Thoracic aorta (tissue), 2 donors: ENCODE results near the gene SORBS2. TPM values are rescaled to one million over a fixed set of nuclear protein-coding genes. Genes with fewer than 3 reads are reported as not detected.
A peak's percentile ranks its signal among the peaks of the same experiment; 100 is the strongest.

Experiments
- ATAC-seq: fragments of 150-250 bp; one replicate; pipeline ENCODE4 v1.8.0; 2017; ENCODE audit warnings: low read depth; ENCODE audit not compliant: insufficient number of reproducible peaks, low FRiP score
- DNase-seq: peaks from one replicate; pipeline ENCODE4 v3.0.0-alpha.2; 2020; ENCODE audit warnings: low spot score
- H3K27ac ChIP-seq, 2 donors: fragments of 200-600 bp; sonication (generic); 1 replicate in 1 of 2; 2 replicates in 1 of 2; pipeline ENCODE4 v1.5.1; 2016; ENCODE audit warnings: mild to moderate bottlenecking in 2 of 2, moderate library complexity in 2 of 2
- H3K27me3 ChIP-seq: fragments of 200-600 bp; sonication (generic); replicated peaks from 2 replicates; pipeline ENCODE4 v1.6.0; 2016; ENCODE audit warnings: mild to moderate bottlenecking; ENCODE audit not compliant: insufficient read depth
- H3K36me3 ChIP-seq: fragments of 200-600 bp; sonication (generic); one replicate; pipeline ENCODE4 v1.5.1; 2016
- H3K4me1 ChIP-seq, 2 donors: fragments of 200-600 bp; sonication (generic); 1 replicate in 1 of 2; 2 replicates in 1 of 2; pipeline versions ENCODE4 v1.5.1 to v1.6.0; 2016; ENCODE audit warnings: low read depth in 2 of 2, mild to moderate bottlenecking in 1 of 2; ENCODE audit not compliant: control insufficient read depth in 1 of 2
- H3K4me3 ChIP-seq: fragments of 200-600 bp; sonication (generic); 2 replicates; pipeline ENCODE4 v1.5.1; 2016; ENCODE audit warnings: mild to moderate bottlenecking
- H3K9me3 ChIP-seq: fragments of 200-600 bp; sonication (generic); 2 replicates; pipeline ENCODE4 v1.5.1; 2016
- total RNA-seq, 2 donors: library from RNA; depleted of rRNA; stranded (reverse); fragments of >200 nt; gene quantifications; one replicate each; pipeline versions ENCODE4 v1.1.0 to v1.2.3, GENCODE V29; 2016
- TF ChIP-seq, protein P1 (sequence below): fragments of 200-600 bp; sonication (generic); IDR thresholded peaks from one replicate; pipeline ENCODE4 v1.5.1; 2019; ENCODE audit warnings: antibody characterized with exemption

The SORBS2 gene
- total RNA-seq, 2 donors from 2014 or later: 268 to 443 TPM

DNA sequence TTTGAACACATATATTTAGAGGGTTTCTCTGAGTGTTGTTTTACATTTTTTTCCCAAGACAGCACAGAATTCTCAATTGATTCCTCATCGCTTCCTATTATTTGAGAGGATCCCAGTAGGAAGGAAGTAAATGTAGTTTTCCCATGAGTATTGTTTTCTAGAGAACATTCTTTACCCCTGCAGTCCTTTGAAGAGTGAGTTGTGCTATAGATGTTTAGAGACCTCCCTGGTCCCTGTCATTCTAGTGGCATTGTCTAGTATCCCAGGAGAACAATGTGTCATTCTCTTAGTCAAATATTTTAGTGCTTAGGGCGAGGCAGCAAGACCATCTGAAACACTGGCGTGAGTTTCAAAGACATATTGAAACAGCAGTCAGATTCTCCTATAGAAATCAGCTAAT lies 32.5 kb downstream of the SORBS2 start:
- H3K9me3 ChIP-seq: no peaks in the 10 kb centered on the region
- no peak overlapping the region for H3K4me3 ChIP-seq
- peaks cover 3 to 13% of the 10 kb centered on the region in 2 donors for H3K4me1 ChIP-seq
- TF ChIP-seq, protein P1, sequence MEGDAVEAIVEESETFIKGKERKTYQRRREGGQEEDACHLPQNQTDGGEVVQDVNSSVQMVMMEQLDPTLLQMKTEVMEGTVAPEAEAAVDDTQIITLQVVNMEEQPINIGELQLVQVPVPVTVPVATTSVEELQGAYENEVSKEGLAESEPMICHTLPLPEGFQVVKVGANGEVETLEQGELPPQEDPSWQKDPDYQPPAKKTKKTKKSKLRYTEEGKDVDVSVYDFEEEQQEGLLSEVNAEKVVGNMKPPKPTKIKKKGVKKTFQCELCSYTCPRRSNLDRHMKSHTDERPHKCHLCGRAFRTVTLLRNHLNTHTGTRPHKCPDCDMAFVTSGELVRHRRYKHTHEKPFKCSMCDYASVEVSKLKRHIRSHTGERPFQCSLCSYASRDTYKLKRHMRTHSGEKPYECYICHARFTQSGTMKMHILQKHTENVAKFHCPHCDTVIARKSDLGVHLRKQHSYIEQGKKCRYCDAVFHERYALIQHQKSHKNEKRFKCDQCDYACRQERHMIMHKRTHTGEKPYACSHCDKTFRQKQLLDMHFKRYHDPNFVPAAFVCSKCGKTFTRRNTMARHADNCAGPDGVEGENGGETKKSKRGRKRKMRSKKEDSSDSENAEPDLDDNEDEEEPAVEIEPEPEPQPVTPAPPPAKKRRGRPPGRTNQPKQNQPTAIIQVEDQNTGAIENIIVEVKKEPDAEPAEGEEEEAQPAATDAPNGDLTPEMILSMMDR: no peak
- no peaks in the 10 kb centered on the region for H3K36me3 ChIP-seq
- no peaks in the 10 kb centered on the region for H3K27me3 ChIP-seq
- ATAC-seq: no peak
- no peak for DNase-seq
- H3K27ac ChIP-seq: no peak overlapping the region

DNA sequence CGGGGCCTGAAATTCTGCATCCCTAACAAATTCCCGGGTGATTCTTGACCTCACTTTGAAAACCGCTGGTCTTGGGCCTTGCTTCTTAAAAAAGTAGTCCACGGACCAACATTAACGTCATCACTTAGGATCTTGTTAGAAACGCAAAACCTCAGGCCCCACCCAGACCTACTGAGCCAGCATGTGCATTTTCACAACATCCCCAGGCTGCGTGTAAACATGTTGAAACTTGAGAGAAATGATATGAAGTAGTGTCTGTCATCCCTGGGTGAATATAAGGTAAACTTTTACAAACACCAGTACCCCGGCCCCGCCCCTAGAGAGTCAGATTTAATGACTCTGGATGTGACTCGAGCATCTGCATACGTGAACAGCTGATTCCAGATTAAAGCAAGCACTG lies 33.7 kb downstream of the SORBS2 start:
- Histone ChIP-seq H3K27me3 (no peaks in the 10 kb centered on the region), H3K36me3 (no peaks in the 10 kb centered on the region), H3K27ac (no peak overlapping the region), H3K4me1 (peaks cover 3 to 22% of the 10 kb centered on the region in 2 donors), H3K9me3 (no peaks in the 10 kb centered on the region), H3K4me3 (no peak overlapping the region)
- ATAC-seq (no peak), DNase-seq (no peak)
- TF ChIP-seq, protein P1: no peak

DNA sequence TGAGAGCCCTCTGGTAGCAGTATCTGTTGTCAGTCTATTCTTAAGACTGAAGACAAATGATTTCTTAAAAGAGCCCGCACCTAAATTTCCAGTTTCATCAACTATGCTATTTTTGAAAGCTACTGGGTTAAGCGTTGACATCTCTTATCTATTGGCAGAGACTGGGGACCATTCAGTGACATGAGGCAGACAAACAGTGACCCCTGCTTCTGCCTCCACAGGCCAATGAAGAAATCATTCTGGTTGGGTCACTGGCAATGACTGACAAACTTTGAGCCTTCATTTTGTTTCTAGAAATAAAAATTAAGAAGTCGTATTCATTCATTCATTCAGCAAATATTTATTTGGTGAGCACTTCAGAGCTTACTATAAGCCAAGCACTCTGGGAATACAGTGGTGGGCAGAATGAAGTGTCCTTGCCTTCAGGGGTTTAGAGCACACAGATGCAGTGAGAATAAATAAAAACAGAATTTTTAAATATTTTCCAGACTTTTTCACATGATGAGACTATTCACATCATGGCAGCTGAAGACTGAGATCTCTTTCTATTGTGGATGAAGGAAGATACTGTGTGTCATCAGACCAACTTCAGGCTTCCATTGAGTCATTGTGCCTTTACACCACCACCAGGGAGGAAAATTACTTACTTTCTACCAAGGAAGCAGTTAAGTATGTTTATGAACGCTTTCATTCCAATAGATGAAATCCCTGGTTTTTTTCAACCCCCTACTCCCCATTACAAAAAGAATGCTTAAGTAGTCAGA lies 36.0 kb downstream of the SORBS2 start:
- TF ChIP-seq, protein P1: no peak
- Histone ChIP-seq H3K9me3 (no peaks in the 10 kb centered on the region), H3K4me1 (peaks cover 8 to 44% of the 10 kb centered on the region in 2 donors), H3K4me3 (peak overlapping the region; percentile 72), H3K36me3 (no peaks in the 10 kb centered on the region), H3K27ac (peak overlapping the region; percentile 71 to 74), H3K27me3 (no peaks in the 10 kb centered on the region)
- ATAC-seq (no peak), DNase-seq (no peak)

DNA sequence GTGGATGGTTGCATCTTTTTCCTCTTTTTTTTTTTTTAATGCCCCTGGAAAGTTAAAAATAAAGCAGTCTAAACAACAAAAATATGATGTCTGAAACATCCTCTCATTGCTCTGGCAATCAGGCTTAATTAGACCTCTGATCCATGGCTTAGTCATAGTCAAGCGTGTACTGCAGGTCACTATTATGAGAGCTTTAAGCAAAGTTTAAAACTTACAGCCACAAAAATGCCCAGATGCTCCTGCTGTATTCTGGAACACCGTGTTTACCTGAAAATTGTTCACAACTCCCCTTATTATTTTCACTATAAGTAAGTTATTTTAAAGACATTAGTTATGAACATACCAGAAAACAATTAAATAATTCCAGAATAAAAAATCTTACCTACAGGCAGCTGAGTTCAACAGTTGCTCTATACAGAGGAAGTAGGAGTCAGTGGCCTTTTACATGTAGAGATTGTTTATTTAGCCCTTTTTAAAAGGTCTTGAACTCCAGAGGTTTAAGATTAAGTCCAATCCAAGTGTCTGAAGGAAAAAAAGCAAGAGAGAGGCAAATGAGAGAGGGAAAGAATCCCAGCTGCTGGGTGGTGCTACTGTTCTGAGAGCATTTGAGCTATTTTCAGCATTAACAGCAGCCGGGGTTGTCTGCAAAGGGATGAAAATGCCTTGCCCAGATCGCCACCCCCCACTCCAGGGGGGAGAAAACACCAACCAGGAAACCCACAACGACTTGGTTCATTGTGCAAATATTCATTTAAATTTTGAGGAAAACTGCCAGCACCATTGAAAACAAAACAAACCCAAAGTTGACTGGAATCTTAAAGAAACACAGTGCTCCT lies 36.9 kb downstream of the SORBS2 start:
- TF ChIP-seq, protein P1: no peak
- H3K4me1 ChIP-seq: peaks cover 8 to 44% of the 10 kb centered on the region in 2 donors
- ATAC-seq (peak; percentile 65), DNase-seq (peak; percentile 8)
- H3K27ac ChIP-seq: peak overlapping the region; percentile 71 to 74
- H3K9me3 ChIP-seq: no peaks in the 10 kb centered on the region
- peak overlapping the region; percentile 72 for H3K4me3 ChIP-seq
- no peaks in the 10 kb centered on the region for H3K36me3 ChIP-seq
- no peaks in the 10 kb centered on the region for H3K27me3 ChIP-seq

DNA sequence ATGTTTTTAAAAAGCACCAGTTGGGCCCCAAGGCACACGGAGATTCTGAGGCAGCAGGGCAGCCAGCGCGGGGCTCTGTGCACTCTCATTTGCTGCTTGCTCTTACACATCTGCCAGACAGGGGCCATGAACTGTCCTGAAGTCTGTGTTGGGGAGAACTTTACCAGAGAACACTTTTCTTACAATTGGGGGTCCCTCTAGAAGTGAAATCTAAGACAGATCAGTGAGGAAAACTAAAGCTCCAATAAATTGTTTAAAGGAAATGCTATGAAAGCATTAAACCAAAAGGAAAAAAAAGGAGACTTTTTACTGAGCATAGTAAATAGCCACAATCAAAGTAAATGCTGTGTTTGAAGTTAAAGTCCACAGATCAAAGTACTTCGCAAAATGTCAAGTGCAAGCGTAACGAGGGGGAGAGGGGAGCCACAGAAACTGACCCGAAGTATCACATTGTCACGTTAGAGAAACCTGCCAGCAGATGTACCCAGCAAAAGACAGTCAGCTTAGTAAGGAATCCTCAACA lies 37.8 kb downstream of the SORBS2 start:
- Histone ChIP-seq H3K36me3 (no peaks in the 10 kb centered on the region), H3K4me1 (peaks cover 8 to 44% of the 10 kb centered on the region in 2 donors), H3K4me3 (peak overlapping the region; percentile 72), H3K27me3 (no peaks in the 10 kb centered on the region), H3K27ac (peak overlapping the region; percentile 71 to 74), H3K9me3 (no peaks in the 10 kb centered on the region)
- no peak for ATAC-seq
- DNase-seq: no peak
- TF ChIP-seq, protein P1: no peak
